ENCODE data around the gene PARVG.
A peak's percentile ranks its signal among the peaks of the same experiment; 100 is the strongest.

Gene PARVG

DNA sequence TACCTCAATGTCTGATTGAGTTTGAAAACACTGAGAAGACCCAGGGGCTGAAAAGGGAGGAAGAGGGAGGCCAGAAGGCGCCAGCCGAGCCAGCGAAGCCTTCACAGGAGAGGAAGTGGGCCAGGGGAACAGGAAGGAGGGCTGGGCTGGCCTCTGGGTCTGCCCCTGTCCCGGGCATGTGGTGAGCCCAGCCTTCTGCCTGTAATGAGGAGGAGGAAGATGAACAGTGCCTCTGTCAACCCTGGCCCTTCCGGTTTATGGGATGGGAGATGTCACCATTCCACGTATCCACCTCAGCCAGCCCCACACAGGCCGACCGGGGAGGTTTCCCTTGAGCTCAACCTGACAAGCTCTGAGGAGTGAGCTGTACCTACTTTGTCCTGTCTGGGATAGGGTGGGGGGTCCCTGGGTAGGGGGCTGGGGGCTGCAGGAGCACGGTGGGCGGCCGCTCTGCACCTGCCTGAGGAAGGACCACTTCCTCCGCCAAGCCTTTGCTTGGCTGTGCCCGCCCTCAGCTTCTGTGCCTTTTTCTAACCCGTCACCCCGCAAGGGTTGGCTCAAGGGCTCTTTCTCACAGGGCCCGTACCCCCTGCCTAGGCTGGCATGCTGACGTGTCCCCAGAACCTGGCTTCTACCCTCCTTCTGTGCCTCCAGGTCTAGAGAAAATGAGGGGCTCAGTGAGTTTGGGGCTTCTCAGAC is 2.0 kb downstream of the PARVG start (continued):
- TF ChIP-seq, protein P1, sequence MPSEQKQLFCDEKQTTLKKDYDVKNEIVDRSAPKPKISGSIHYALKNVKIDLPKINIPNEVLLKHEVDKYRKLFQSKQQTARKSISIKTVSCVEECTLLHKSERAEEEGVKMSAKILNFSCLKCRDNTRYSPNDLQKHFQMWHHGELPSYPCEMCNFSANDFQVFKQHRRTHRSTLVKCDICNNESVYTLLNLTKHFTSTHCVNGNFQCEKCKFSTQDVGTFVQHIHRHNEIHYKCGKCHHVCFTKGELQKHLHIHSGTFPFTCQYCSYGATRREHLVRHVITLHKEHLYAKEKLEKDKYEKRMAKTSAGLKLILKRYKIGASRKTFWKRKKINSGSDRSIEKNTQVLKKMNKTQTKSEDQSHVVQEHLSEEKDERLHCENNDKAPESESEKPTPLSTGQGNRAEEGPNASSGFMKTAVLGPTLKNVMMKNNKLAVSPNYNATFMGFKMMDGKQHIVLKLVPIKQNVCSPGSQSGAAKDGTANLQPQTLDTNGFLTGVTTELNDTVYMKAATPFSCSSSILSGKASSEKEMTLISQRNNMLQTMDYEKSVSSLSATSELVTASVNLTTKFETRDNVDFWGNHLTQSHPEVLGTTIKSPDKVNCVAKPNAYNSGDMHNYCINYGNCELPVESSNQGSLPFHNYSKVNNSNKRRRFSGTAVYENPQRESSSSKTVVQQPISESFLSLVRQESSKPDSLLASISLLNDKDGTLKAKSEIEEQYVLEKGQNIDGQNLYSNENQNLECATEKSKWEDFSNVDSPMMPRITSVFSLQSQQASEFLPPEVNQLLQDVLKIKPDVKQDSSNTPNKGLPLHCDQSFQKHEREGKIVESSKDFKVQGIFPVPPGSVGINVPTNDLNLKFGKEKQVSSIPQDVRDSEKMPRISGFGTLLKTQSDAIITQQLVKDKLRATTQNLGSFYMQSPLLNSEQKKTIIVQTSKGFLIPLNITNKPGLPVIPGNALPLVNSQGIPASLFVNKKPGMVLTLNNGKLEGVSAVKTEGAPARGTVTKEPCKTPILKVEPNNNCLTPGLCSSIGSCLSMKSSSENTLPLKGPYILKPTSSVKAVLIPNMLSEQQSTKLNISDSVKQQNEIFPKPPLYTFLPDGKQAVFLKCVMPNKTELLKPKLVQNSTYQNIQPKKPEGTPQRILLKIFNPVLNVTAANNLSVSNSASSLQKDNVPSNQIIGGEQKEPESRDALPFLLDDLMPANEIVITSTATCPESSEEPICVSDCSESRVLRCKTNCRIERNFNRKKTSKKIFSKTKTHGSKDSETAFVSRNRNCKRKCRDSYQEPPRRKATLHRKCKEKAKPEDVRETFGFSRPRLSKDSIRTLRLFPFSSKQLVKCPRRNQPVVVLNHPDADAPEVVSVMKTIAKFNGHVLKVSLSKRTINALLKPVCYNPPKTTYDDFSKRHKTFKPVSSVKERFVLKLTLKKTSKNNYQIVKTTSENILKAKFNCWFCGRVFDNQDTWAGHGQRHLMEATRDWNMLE (tag by site-specific recombination; conservative IDR thresholded peaks at IDR 0.05; ENCODE audit: low read depth) = no peak

DNA sequence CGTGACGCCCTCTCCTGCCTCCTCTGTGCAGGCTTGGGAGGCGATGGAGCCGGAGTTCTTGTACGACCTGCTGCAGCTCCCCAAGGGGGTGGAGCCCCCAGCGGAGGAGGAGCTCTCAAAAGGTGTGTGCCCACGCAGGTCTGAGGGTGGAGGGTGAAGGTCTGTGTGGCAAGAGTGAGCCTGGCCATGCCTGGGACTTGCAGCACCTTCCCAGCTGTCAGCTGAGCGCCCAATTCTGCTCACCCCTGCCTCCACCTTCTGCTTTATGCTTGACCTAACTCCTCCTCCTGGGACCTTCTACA is 2.5 kb downstream of the PARVG start:
- TF ChIP-seq ZFHX2 (tag by site-specific recombination; conservative IDR thresholded peaks at IDR 0.05) (0 out of 2 replicates have a peak, but pooled peaks have one; percentile 29), ZNF768 (tag by site-specific recombination; IDR thresholded peaks at IDR 0.05) (no peak), EGR2 (tag by site-specific recombination; IDR thresholded peaks at IDR 0.05; ENCODE audit: low read depth) (peak; percentile 23; the same call in 1 of the 2 replicates)
- no peak overlapping the region for H3K4me3 ChIP-seq (ENCODE audit: low read depth, low read length)
- ChIA-PET CTCF (interaction anchor here (0.8 kb wide), 1 partner anchor 190 kb away, joined by 3 read pairs; no protein-coding TSS in a partner anchor), POLR2A (no interaction called here)
- H3K27ac ChIP-seq (ENCODE audit: extremely low read depth, low read depth, low read length) = no peak overlapping the region
- H3K36me3 ChIP-seq (ENCODE audit: control insufficient read depth in 2 of 2, insufficient read depth in 1 of 2, low read length in 2 of 2) = no peaks in the 10 kb centered on the region
- no peaks in the 10 kb centered on the region for H3K9me3 ChIP-seq (ENCODE audit: control insufficient read depth, insufficient read depth, low read depth, low read length)
- H3K4me1 ChIP-seq (ENCODE audit: control insufficient read depth, insufficient read depth, low read length) = peaks cover 10% of the 10 kb centered on the region

DNA sequence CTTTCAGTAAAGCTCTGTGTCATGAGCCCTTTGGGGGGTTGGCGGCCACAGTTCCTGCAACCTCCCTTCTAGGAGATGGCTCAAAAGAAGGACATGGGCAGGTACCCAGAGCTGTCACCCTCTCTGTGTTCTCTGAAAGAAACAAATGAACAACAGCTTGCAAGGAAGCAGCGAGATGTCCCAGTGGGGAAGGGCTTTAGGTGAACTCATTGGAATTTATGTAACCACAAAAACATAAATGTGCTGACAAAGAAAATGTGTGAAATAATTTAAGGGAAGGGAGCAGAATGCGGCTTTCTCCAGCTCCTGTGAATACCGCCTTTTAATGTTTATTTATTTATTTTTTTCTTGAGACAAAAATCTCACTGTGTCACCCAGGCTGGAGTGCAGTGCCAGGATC is 3.3 kb downstream of the PARVG start:
- Histone ChIP-seq H3K9me3 (ENCODE audit: control insufficient read depth, insufficient read depth, low read depth, low read length) (no peaks in the 10 kb centered on the region), H3K27ac (ENCODE audit: extremely low read depth, low read depth, low read length) (no peak overlapping the region), H3K4me3 (ENCODE audit: low read depth, low read length) (no peak overlapping the region), H3K36me3 (ENCODE audit: control insufficient read depth in 2 of 2, insufficient read depth in 1 of 2, low read length in 2 of 2) (no peaks in the 10 kb centered on the region), H3K4me1 (ENCODE audit: control insufficient read depth, insufficient read depth, low read length) (peaks cover 10% of the 10 kb centered on the region)
- TF ChIP-seq ZNF211 (tag by site-specific recombination; IDR thresholded peaks at IDR 0.05; ENCODE audit: low read depth) (no peak), OSR2 (tag by site-specific recombination; IDR thresholded peaks at IDR 0.05) (peak; percentile 28; the same call in 1 of the 2 replicates)
- ChIA-PET POLR2A (no interaction called here), CTCF (interaction anchor here (0.7 kb wide), 1 partner anchor 1621 kb away, joined by 3 read pairs; no protein-coding TSS in a partner anchor)

GRCh38 chr22:44185237-44186120 is 4.8 kb downstream of the PARVG start:
- TF ChIP-seq, protein P2, sequence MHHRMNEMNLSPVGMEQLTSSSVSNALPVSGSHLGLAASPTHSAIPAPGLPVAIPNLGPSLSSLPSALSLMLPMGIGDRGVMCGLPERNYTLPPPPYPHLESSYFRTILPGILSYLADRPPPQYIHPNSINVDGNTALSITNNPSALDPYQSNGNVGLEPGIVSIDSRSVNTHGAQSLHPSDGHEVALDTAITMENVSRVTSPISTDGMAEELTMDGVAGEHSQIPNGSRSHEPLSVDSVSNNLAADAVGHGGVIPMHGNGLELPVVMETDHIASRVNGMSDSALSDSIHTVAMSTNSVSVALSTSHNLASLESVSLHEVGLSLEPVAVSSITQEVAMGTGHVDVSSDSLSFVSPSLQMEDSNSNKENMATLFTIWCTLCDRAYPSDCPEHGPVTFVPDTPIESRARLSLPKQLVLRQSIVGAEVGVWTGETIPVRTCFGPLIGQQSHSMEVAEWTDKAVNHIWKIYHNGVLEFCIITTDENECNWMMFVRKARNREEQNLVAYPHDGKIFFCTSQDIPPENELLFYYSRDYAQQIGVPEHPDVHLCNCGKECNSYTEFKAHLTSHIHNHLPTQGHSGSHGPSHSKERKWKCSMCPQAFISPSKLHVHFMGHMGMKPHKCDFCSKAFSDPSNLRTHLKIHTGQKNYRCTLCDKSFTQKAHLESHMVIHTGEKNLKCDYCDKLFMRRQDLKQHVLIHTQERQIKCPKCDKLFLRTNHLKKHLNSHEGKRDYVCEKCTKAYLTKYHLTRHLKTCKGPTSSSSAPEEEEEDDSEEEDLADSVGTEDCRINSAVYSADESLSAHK (tag by site-specific recombination; IDR thresholded peaks at IDR 0.05) = no peak
- no peak for TF ChIP-seq WT1 (tag by site-specific recombination; IDR thresholded peaks at IDR 0.05)
- TF ChIP-seq GLIS1 (tag by site-specific recombination; IDR thresholded peaks at IDR 0.05) = no peak
- TF ChIP-seq KLF1 (tag by site-specific recombination; IDR thresholded peaks at IDR 0.05) = no peak
- TF ChIP-seq OVOL3 (tag by site-specific recombination; IDR thresholded peaks at IDR 0.05) = no peak
- TF ChIP-seq HOXC10 (CRISPR knock-in tag; IDR thresholded peaks at IDR 0.05) = no peak
- TF ChIP-seq ZNF280D (tag by site-specific recombination; IDR thresholded peaks at IDR 0.05) = no peak
- TF ChIP-seq ZNF777 (tag by site-specific recombination; IDR thresholded peaks at IDR 0.05; ENCODE audit: borderline replicate concordance) = no peak
- no peak for TF ChIP-seq MEIS1 (CRISPR knock-in tag; IDR thresholded peaks at IDR 0.05; ENCODE audit: borderline replicate concordance)
- TF ChIP-seq ZXDB (tag by site-specific recombination; IDR thresholded peaks at IDR 0.05) = no peak
- TF ChIP-seq YY1 (tag by site-specific recombination; IDR thresholded peaks at IDR 0.05) = no peak
- TF ChIP-seq ZNF521 (tag by site-specific recombination; IDR thresholded peaks at IDR 0.05) = no peak
- ChIA-PET CTCF (no interaction called here), POLR2A (no interaction called here)
- H3K27ac ChIP-seq (ENCODE audit: extremely low read depth, low read depth, low read length) = no peak overlapping the region
- H3K36me3 ChIP-seq (ENCODE audit: control insufficient read depth in 2 of 2, insufficient read depth in 1 of 2, low read length in 2 of 2) = no peaks in the 10 kb centered on the region
- H3K4me1 ChIP-seq (ENCODE audit: control insufficient read depth, insufficient read depth, low read length) = peaks cover 4% of the 10 kb centered on the region; the same call in 1 of the 2 replicates
- H3K9me3 ChIP-seq (ENCODE audit: control insufficient read depth, insufficient read depth, low read depth, low read length) = no peaks in the 10 kb centered on the region
- H3K4me3 ChIP-seq (ENCODE audit: low read depth, low read length) = no peak overlapping the region
